Endothelial cell of umbilical vein (primary cell): Measurements from ENCODE around the gene PTGER4. TPM values are rescaled to one million over a fixed set of nuclear protein-coding genes. Genes with fewer than 3 reads are reported as not detected.

Experiments used
- BruUV-seq: library from RNA; stranded (reverse); fragments of 400-500 nt; replicated peaks from 2 replicates; lab custom pipeline; 2021; lab: Mats Ljungman, UMichigan
- CTCF ChIA-PET: fragments of 300-600, 350-600 bp; sonication (Branson Sonifier 250); formaldehyde crosslinking; loops from one replicate; lab custom pipeline; 2021; ENCODE audit warnings: antibody characterized with exemption, inconsistent platforms; lab: Charles Lee
- POLR2A ChIA-PET: fragments of 300-600, 350-600 bp; sonication (Branson Sonifier 250); formaldehyde crosslinking; loops from one replicate; lab custom pipeline; 2021; ENCODE audit warnings: antibody characterized with exemption, inconsistent platforms; lab: Charles Lee
- DNase-seq: peaks from one replicate; pipeline ENCODE4 v3.0.0-alpha.2; 2011; ENCODE audit warnings: low read depth, low spot score
- FAIRE-seq: peaks from 2 replicates; lab custom pipeline; 2011; peaks lifted over from hg19 to GRCh38; lab: Jason Lieb, UNC
- H2AFZ ChIP-seq: 2 replicates; pipeline ENCODE4 v1.6.0; 2012; ENCODE audit warnings: low read depth, low read length, control low read depth, inconsistent platforms
- H3K27ac ChIP-seq: 2 replicates; pipeline ENCODE4 v1.5.1; 2011; ENCODE audit warnings: low read depth, mild to moderate bottlenecking, control low read depth, low read length, moderate library complexity; ENCODE audit not compliant: insufficient read depth
- H3K27me3 ChIP-seq, 2 experiments: 2 replicates each; pipeline versions ENCODE4 v1.6.0 to v1.6.1; 2011; ENCODE audit warnings: low read length in 2 of 2, mixed read lengths in 1 of 2; ENCODE audit not compliant: control insufficient read depth in 2 of 2, insufficient read depth in 2 of 2
- H3K36me3 ChIP-seq, 2 experiments: 2 replicates in 1 of 2; 3 replicates in 1 of 2; pipeline ENCODE4 v1.5.1; 2011; ENCODE audit warnings: low read length in 2 of 2, mild to moderate bottlenecking in 1 of 2, moderate library complexity in 1 of 2; ENCODE audit not compliant: control insufficient read depth in 2 of 2, insufficient read depth in 2 of 2; ENCODE audit errors: extremely low read depth in 1 of 2
- H3K4me1 ChIP-seq: 3 replicates; pipeline ENCODE4 v1.5.1; 2011; ENCODE audit warnings: mild to moderate bottlenecking, low read length; ENCODE audit not compliant: control insufficient read depth, insufficient read depth; ENCODE audit errors: extremely low read depth
- H3K4me2 ChIP-seq: 2 replicates; pipeline ENCODE4 v1.6.1; 2011; ENCODE audit warnings: low read length, control low read depth, mixed read lengths; ENCODE audit not compliant: insufficient read depth
- H3K4me3 ChIP-seq, 3 experiments: fragments of 200-600 bp in 1 of 3; sonication (generic), shearing (Covaris generic) in 1 of 3; replicated peaks in 1 of 3; 2 replicates each; pipeline ENCODE4 v1.5.1; 2011 to 2016; ENCODE audit warnings: control low read depth in 3 of 3, low read length in 3 of 3, mild to moderate bottlenecking in 2 of 3, inconsistent platforms in 1 of 3, low read depth in 1 of 3, moderate library complexity in 1 of 3; ENCODE audit not compliant: insufficient read depth in 1 of 3
- H3K79me2 ChIP-seq: 2 replicates; pipeline ENCODE4 v1.6.0; 2012; ENCODE audit warnings: low read length, inconsistent platforms; ENCODE audit not compliant: control insufficient read depth, insufficient read depth
- H3K9ac ChIP-seq: replicated peaks from 2 replicates; pipeline ENCODE3; 2011; ENCODE audit warnings: low read length, control low read depth; ENCODE audit not compliant: insufficient read depth; ENCODE audit errors: extremely low read depth
- H3K9me1 ChIP-seq: replicated peaks from 3 replicates; pipeline ENCODE4 v1.6.0; 2011; ENCODE audit warnings: mild to moderate bottlenecking, low read length; ENCODE audit not compliant: control insufficient read depth, insufficient read depth; ENCODE audit errors: extremely low read depth
- H3K9me3 ChIP-seq: replicated peaks from 2 replicates; pipeline ENCODE4 v1.5.1; 2012; ENCODE audit warnings: low read length, inconsistent platforms; ENCODE audit not compliant: control insufficient read depth, insufficient read depth
- H4K20me1 ChIP-seq: replicated peaks from 2 replicates; pipeline ENCODE3; 2011; ENCODE audit warnings: mild to moderate bottlenecking, low read length; ENCODE audit not compliant: control insufficient read depth, insufficient read depth; ENCODE audit errors: extremely low read depth
- EZH2 ChIP-seq: IDR thresholded peaks from 2 replicates; pipeline ENCODE4 v1.6.1; 2012; ENCODE audit warnings: borderline replicate concordance, low read depth, mild to moderate bottlenecking, moderate library complexity, low read length, inconsistent platforms; ENCODE audit not compliant: severe bottlenecking
- FOS ChIP-seq: IDR thresholded peaks from 2 replicates; pipeline ENCODE4 v1.6.1; 2011; ENCODE audit warnings: mild to moderate bottlenecking, low read length, moderate library complexity, borderline replicate concordance; ENCODE audit not compliant: insufficient read depth
- GATA2 ChIP-seq: IDR thresholded peaks from 2 replicates; pipeline ENCODE4 v1.7.0; 2011; ENCODE audit warnings: low read depth, mild to moderate bottlenecking, moderate library complexity, mixed read lengths, low read length; ENCODE audit not compliant: insufficient read length, insufficient read depth
- JUN ChIP-seq: IDR thresholded peaks from 2 replicates; pipeline ENCODE4 v1.6.1; 2011; ENCODE audit warnings: borderline replicate concordance, low read depth; ENCODE audit not compliant: insufficient read length, insufficient read depth
- MYC ChIP-seq: IDR thresholded peaks from one replicate; pipeline ENCODE4 v1.6.1; 2011; ENCODE audit warnings: mild to moderate bottlenecking, low read depth, low read length
- POLR2A ChIP-seq: IDR thresholded peaks from 2 replicates; pipeline ENCODE4 v1.6.1; 2012; ENCODE audit warnings: low read depth, mild to moderate bottlenecking, control low read depth, low read length
- POLR2AphosphoS5 ChIP-seq: IDR thresholded peaks from 2 replicates; pipeline ENCODE4 v1.6.1; 2012; ENCODE audit warnings: low read depth, mild to moderate bottlenecking, control low read depth, low read length, moderate library complexity; ENCODE audit not compliant: insufficient read depth
- dilution Hi-C: fragments of 300-500 bp; cut with MboI; formaldehyde crosslinking; loops from one replicate; pipeline ENCODE4 v1.15.0; 2019; ENCODE audit warnings: low sequenced_read_pairs; ENCODE audit not compliant: extremely low pct_ligation_motif_present
- intact Hi-C: fragments of 100-400 bp; cut with micrococcal nuclease; formaldehyde crosslinking; loops from one replicate; pipeline ENCODE4 v1.10.0; 2022
- polyA plus RNA-seq, 4 experiments: library from polyadenylated mRNA; depleted of rRNA in 3 of 4; stranded (reverse) in 3 of 4; unstranded in 1 of 4; fragments of >200 nt; gene quantifications; 2 replicates each; pipeline versions ENCODE4 v1.2.1 to v1.2.3, GENCODE V29; 2011 to 2012; ENCODE audit warnings: missing spikeins in 1 of 4
- total RNA-seq: library from RNA; stranded (reverse); gene quantifications from 2 replicates; pipeline ENCODE4 v1.2.3, GENCODE V29; 2021
- TF ChIP-seq, protein P1 (sequence below): IDR thresholded peaks from 2 replicates; pipeline ENCODE4 v1.6.1; 2011; ENCODE audit not compliant: insufficient read depth, insufficient read length
- TF ChIP-seq, protein P2 (sequence below), 2 donors: IDR thresholded peaks; 1 replicate in 1 of 2; 2 replicates in 1 of 2; pipeline ENCODE4 v1.5.1; 2011; ENCODE audit warnings: low read length in 2 of 2, mild to moderate bottlenecking in 2 of 2, moderate library complexity in 2 of 2, control low read depth in 1 of 2, inconsistent platforms in 1 of 2, low read depth in 1 of 2; ENCODE audit not compliant: insufficient read depth in 1 of 2; ENCODE audit errors: extremely low read depth in 1 of 2

The PTGER4 gene
- total and polyA plus RNA-seq, 2 donors (not counting 3 experiments of a cell fraction or from before 2014, with no cell fraction given) = 23.6 to 37.4 TPM

DNA sequence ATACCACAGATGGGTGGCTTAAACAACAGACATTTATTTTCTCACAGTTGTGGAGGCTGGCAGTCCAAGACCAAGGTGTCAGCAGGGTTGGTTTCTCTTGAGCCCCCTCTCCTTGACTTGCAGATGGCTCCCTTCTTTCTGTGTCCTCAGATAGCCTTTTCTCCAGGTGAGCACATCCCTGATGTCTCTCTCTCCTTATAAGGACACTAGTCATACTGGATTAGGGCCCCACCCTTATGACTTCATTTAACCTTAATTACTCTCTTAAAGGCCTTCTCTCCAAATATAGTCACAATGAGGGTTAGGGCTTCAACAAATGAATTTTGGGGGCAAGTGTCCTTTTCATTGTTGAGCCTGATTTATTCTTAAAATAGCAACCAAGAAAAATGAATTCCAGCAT lies 14.7 kb downstream of the PTGER4 start:
- no peaks in the 10 kb centered on the region for H3K9me3 ChIP-seq
- H3K9me1 ChIP-seq = no peaks in the 10 kb centered on the region
- H3K4me2 ChIP-seq = no peak overlapping the region
- H4K20me1 ChIP-seq = no peaks in the 10 kb centered on the region
- H2AFZ ChIP-seq = no peak overlapping the region
- peaks cover 0 to 23% of the 10 kb centered on the region in 2 experiments for H3K36me3 ChIP-seq
- H3K27ac ChIP-seq = no peak overlapping the region
- dilution Hi-C loops (no loop called here), intact Hi-C loops (no loop called here)
- BruUV-seq = no TSS peak
- TF ChIP-seq, protein P1, sequence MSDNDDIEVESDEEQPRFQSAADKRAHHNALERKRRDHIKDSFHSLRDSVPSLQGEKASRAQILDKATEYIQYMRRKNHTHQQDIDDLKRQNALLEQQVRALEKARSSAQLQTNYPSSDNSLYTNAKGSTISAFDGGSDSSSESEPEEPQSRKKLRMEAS = no peak
- no peak for TF ChIP-seq JUN
- ChIA-PET POLR2A (no interaction called here), CTCF (no interaction called here)
- H3K9ac ChIP-seq = no peak overlapping the region
- H3K79me2 ChIP-seq = peaks cover 43% of the 10 kb centered on the region
- H3K4me3 ChIP-seq = no peak overlapping the region
- FAIRE-seq = no peak
- peaks cover 13% of the 10 kb centered on the region for H3K4me1 ChIP-seq
- no peak for DNase-seq
- no peaks in the 10 kb centered on the region for H3K27me3 ChIP-seq

DNA sequence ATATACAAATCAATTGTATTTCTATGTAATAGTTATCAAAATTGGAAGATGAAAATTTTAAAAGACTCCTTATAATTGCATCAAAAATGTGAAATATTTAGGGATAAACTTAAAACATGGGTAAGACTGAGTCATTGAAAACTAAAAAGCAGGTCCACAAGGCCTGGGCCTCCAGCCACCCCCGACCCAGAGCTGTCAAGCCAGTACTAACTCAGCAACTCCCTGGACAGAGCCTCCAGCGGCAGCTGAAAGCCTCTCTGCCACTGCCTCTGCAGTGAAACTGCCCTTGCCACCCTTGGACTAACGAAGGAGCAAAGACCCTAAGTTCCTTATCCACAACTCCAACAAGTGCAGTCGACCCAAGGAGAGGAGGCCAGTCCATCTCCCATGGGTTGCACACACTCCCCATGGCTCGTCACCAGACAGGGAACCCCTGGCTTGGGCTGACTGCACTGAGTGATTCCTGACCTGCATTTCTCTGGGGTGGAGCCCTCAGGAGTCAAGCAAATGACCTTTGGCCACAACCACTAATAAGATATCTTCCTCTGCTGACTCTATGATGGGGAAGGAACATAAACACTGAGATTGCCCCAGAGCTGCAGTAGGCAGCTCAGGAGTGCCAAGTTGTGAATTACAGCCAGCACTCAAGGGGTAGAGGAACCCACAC lies 20.5 kb downstream of the PTGER4 start:
- dilution Hi-C loops = no loop called here
- no peaks in the 10 kb centered on the region for H3K27me3 ChIP-seq
- POLR2A ChIA-PET = no interaction called here
- CTCF ChIA-PET = no interaction called here
- H3K79me2 ChIP-seq = no peaks in the 10 kb centered on the region
- intact Hi-C loops = no loop called here
- H4K20me1 ChIP-seq = no peaks in the 10 kb centered on the region
- no peak overlapping the region for H3K4me2 ChIP-seq
- H3K4me3 ChIP-seq = no peak overlapping the region
- BruUV-seq = no TSS peak
- H3K9me3 ChIP-seq = no peaks in the 10 kb centered on the region
- no peaks in the 10 kb centered on the region for H3K4me1 ChIP-seq
- H3K9ac ChIP-seq = no peak overlapping the region
- H2AFZ ChIP-seq = no peak overlapping the region
- TF ChIP-seq POLR2A = no peak
- TF ChIP-seq MYC = no peak
- TF ChIP-seq EZH2 = no peak
- TF ChIP-seq, protein P2, sequence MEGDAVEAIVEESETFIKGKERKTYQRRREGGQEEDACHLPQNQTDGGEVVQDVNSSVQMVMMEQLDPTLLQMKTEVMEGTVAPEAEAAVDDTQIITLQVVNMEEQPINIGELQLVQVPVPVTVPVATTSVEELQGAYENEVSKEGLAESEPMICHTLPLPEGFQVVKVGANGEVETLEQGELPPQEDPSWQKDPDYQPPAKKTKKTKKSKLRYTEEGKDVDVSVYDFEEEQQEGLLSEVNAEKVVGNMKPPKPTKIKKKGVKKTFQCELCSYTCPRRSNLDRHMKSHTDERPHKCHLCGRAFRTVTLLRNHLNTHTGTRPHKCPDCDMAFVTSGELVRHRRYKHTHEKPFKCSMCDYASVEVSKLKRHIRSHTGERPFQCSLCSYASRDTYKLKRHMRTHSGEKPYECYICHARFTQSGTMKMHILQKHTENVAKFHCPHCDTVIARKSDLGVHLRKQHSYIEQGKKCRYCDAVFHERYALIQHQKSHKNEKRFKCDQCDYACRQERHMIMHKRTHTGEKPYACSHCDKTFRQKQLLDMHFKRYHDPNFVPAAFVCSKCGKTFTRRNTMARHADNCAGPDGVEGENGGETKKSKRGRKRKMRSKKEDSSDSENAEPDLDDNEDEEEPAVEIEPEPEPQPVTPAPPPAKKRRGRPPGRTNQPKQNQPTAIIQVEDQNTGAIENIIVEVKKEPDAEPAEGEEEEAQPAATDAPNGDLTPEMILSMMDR (IDR thresholded peaks at IDR 0.05; ENCODE audit: extremely low read depth in 1 of 2, insufficient read depth in 1 of 2, low read depth in 1 of 2, low read length in 2 of 2) = no peak
- TF ChIP-seq, protein P1 = no peak
- TF ChIP-seq GATA2 = no peak
- no peak for TF ChIP-seq POLR2AphosphoS5
- TF ChIP-seq JUN = no peak
- TF ChIP-seq FOS = no peak
- no peaks in the 10 kb centered on the region for H3K9me1 ChIP-seq
- no peaks in the 10 kb centered on the region for H3K36me3 ChIP-seq
- no peak for FAIRE-seq
- no peak for DNase-seq
- H3K27ac ChIP-seq = no peak overlapping the region
